NB4 (cell line): Measurements from ENCODE around the gene SCYGR4.

ENCODE experiments used
- CTCF ChIP-seq: IDR thresholded peaks from one replicate; pipeline ENCODE4 v1.5.1; 2012; ENCODE audit warnings: low read depth, low read length
- MAX ChIP-seq: IDR thresholded peaks from 2 replicates; pipeline ENCODE4 v1.6.1; 2011; ENCODE audit warnings: low read depth, low read length
- MYC ChIP-seq: IDR thresholded peaks from 2 replicates; pipeline ENCODE4 v1.6.1; 2011; ENCODE audit warnings: low read depth, low read length
- POLR2A ChIP-seq: IDR thresholded peaks from 2 replicates; pipeline ENCODE4 v1.6.1; 2011; ENCODE audit warnings: mild to moderate bottlenecking; ENCODE audit not compliant: insufficient read length; ENCODE audit errors: extremely low read depth

GRCh38 chr2:227630322-227630721 lies 13.0 kb downstream of the SCYGR4 start:
- no peak for TF ChIP-seq CTCF
- TF ChIP-seq POLR2A: no peak
- TF ChIP-seq MAX: no peak
- TF ChIP-seq MYC: no peak
